NCI-H446 (cell line): ENCODE results near the gene TRAPPC10.

Source experiments
- DNase-seq, 2 experiments: peaks; one replicate each; lab custom pipeline; 2025; lab: John Stamatoyannopoulos, UW

The TRAPPC10 gene

GRCh38 chr21:44039828-44040227 is 27.7 kb downstream of the TRAPPC10 start:
- no peak for DNase-seq

DNA sequence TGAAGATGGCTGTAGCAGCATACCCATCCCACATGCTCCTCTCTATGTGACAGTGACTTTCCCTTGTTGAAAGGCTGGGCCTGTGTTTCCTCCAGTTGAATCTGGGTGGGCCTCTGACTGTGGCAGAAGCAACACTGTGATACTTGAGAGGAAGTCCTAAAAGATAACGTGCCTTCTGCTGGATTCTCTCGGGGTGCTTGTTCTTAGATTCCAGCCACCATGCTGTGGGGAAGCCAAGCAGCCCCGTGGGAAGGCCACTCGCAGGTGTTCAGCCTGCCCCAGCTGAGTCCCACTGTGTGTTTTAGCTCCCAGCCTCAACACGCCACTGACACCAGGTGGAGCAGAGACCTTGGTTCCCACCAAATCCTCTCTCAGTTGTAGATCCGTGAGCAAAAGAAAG is 31.5 kb downstream of the TRAPPC10 start:
- no peak for DNase-seq

GRCh38 chr21:44046734-44047133 is 34.6 kb downstream of the TRAPPC10 start:
- no peak for DNase-seq

GRCh38 chr21:44047996-44048560 is 36.0 kb downstream of the TRAPPC10 start:
- no peak for DNase-seq

DNA sequence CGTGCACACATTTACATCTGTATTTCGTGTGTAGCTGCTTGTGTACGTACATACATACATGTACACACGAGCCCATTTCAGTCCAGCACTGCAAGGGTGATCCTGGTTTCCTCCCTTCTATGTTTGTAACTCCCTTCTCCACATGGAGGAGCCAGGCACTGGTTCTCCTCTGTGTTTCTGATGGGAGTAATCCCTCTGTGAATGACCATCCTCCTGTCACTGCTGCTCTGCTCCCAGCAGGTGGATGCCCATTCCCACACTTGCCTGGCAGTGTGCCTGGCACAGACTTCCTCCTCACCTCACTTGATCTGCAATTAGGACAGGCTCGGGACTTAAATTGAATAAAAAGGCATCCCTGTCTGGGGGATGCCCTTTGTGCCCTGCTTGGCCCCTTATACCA is 37.1 kb downstream of the TRAPPC10 start:
- no peak for DNase-seq

DNA sequence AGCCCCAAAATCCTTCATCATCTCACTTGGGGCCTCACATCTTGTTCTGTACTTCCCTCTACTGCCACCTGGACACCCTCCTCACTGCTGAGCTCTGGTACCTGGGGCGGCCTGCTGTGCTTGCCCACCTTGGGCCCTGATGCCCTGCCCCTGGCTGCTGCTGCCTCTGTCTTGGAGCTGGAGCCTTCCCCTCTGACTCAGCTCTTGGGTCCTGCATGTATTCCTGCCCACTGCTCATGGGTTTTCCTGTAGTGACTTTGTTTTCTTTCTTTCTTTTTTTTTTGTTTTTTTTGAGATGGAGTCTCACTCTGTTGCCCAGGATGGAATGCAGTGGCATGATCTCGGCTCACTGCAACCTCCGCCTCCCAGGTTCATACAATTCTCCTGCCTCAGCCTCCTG is 37.5 kb downstream of the TRAPPC10 start:
- DNase-seq = no peak

DNA sequence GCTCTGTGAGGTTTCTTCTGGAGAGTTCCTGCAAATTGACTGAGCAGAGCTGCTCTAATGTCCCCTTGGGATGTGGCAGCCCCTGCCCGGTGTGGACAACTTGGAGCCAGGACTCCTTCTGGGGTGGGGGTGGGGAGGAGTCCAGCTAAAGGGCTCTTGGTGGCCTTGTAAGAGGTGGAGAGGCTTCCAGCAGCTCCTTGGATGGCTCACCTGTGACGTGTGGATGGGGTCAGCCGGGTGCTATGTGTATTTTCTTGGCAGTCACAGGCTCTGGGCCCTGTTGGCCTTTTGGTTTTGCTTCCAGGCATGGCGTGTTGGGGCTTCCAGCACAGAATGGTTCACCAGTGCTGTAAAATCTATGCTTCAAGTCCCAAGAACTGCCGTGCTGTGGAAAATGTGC is 38.2 kb downstream of the TRAPPC10 start:
- DNase-seq = no peak

GRCh38 chr21:44051462-44051941 is 39.4 kb downstream of the TRAPPC10 start:
- no peak for DNase-seq

GRCh38 chr21:44052071-44052829 is 40.1 kb downstream of the TRAPPC10 start:
- DNase-seq = no peak

GRCh38 chr21:44052830-44053226 is 40.7 kb downstream of the TRAPPC10 start:
- DNase-seq = no peak

DNA sequence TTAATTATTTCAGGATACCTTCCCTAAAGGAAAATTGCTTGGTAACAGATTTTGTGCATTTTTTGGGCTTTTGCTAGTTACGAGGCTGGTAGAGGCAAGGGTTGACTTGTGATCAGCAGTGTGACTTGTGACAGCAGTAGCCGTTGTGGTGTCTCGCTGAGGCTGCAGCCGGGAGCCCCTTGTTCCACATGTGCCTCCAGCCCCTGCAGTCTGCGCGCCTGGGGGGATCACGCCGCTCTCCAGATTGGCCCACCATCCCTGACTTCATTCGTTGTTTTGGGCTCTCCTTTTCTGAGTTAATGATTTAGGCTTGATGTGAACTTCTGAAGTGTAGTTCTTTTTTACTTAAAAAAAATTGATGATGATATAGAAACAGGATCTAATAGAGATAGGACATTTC is 41.5 kb downstream of the TRAPPC10 start:
- DNase-seq = no peak

DNA sequence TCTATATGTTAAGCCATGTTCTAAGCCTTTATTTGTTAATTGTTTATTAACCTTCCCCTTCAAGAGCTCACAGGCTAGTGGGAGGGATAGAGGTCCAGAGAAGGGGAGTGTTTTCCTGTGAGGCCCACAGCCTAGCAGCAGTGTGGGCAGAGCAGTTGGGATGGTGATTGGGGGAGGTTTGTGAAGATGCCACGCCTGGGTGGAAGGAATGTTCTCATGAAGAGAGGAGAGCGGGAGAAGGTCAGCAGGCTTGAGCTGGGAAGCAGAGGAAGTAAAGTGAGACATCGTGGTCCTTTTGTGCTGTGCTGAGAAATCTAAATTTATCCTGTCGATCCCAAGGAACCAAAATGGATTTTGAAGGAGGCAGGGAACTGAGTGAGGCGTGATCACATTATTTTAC is 42.6 kb downstream of the TRAPPC10 start:
- DNase-seq = no peak

GRCh38 chr21:44057055-44057454 is 44.9 kb downstream of the TRAPPC10 start:
- no peak for DNase-seq

- no peak for DNase-seq
Measured at GRCh38 chr21:44057960-44058651, 46.0 kb downstream of the TRAPPC10 start.

- DNase-seq = no peak
Measured at GRCh38 chr21:44058652-44058964, 46.5 kb downstream of the TRAPPC10 start.

GRCh38 chr21:44058981-44059380 is 46.9 kb downstream of the TRAPPC10 start:
- DNase-seq = no peak

- DNase-seq = peak in 1 of 2 experiments; percentile 5
Measured at GRCh38 chr21:44059710-44060109, 47.6 kb downstream of the TRAPPC10 start.

GRCh38 chr21:44062380-44062779 is 50.3 kb downstream of the TRAPPC10 start:
- DNase-seq = no peak

- no peak for DNase-seq
Measured at GRCh38 chr21:44063151-44063912, 51.2 kb downstream of the TRAPPC10 start.

DNA sequence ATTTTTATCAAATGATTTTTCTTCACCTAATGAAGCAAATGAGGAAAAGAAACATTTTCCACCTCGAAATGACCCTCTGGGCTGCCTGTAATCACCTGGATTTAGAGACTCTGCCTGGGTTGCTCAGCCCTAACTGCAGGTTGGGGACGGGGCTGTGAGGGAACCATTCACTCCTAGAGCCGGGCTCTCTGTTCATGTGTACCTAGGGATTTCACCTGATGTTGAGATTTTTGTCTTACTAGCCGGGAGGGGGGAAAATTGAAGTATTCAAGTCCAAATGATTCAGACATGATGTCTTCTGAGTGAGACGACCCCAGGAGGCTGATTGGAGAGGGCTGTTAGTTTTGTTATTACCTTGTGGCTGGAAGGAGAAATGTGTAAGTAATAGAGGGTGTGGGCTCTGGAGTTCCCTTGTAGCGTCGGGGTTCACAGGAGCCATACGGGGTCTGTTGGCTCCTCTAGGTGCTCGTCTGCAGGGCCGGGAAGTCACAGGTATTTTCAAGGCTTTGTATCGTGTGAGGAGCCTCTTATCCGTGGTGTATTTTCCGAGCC is 52.8 kb downstream of the TRAPPC10 start:
- DNase-seq = no peak

DNA sequence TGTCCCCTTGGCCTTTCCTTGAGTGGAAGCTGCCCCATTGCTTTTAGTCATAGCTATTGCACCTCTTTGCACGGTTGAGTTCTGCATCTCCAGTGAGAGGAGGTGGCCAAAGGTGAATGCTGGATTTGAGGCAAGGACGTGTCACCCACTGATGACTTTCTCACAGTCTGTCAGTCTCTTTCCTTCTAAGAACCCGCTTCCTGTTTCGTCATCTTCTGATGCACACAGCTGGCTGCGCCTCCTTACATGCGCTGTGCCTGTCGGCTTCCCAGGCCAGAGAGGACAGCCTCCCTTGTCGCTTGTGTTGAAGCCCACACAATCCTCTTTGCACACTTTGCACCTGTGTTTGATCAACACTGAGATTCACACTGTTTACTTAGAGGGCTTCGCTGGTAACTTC is 53.3 kb downstream of the TRAPPC10 start:
- no peak for DNase-seq

DNA sequence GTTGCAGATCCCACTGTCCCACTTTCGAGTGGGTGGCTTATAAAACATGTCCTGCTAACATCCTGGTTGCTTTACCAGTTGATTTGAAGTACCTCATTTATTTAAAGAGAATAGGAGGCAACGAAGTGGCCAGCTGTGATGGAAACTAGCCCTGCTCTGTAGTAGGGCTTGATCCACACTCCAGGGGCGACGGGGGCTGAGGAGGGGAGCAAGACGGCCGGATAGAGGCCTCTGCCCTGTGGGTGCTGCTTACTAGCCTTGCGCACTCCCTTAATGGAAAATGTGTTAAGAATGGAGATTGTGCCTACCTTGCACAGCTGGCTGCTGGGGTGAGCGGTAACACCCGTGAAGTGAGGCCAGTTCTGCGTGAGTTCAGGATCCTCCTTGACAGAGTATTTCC is 54.0 kb downstream of the TRAPPC10 start:
- no peak for DNase-seq
